Astrocyte (in vitro differentiated cells and primary cell): ENCODE results near the gene ITSN1.

Source experiments
- EZH2 ChIP-seq: IDR thresholded peaks from 2 replicates; pipeline ENCODE4 v1.6.1; 2012; ENCODE audit warnings: mild to moderate bottlenecking, low read length, inconsistent platforms; ENCODE audit not compliant: insufficient read depth
- TF ChIP-seq, protein P1 (sequence below): IDR thresholded peaks from 2 replicates; pipeline ENCODE4 v1.5.1; 2011; ENCODE audit warnings: low read depth, mild to moderate bottlenecking, inconsistent platforms, low read length, moderate library complexity; ENCODE audit not compliant: insufficient read depth

DNA sequence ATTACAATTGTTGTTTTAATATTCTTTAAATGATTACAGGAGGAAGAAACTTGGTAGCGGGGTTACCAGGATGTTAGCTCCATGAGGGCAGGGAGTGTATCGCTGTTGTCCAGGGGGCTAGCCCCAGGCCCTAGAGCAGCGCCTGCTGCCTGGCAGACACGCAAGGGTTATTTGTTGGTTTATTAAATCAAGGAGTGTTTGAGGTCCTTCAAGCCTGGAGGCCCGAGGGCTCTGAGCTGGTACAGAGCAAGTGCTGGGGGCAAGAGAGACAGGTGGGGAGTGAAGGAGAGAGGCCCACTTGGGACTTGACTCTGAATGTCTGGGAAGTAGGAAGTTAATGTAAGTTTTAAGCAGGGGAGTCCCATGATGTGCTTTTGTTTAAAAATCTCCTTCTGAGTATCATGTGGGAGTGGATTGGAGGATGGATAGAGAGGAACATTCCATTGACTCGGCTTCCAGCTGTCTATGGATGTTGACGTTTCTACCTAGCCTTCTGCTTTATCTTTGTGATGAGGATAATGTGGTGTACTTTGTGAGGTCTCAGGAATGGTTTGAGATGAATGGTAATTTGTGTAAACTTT, 8.7 kb downstream of the ITSN1 start:
- TF ChIP-seq, protein P1, sequence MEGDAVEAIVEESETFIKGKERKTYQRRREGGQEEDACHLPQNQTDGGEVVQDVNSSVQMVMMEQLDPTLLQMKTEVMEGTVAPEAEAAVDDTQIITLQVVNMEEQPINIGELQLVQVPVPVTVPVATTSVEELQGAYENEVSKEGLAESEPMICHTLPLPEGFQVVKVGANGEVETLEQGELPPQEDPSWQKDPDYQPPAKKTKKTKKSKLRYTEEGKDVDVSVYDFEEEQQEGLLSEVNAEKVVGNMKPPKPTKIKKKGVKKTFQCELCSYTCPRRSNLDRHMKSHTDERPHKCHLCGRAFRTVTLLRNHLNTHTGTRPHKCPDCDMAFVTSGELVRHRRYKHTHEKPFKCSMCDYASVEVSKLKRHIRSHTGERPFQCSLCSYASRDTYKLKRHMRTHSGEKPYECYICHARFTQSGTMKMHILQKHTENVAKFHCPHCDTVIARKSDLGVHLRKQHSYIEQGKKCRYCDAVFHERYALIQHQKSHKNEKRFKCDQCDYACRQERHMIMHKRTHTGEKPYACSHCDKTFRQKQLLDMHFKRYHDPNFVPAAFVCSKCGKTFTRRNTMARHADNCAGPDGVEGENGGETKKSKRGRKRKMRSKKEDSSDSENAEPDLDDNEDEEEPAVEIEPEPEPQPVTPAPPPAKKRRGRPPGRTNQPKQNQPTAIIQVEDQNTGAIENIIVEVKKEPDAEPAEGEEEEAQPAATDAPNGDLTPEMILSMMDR = no peak
- no peak for TF ChIP-seq EZH2
